PC-3 (cell line): ENCODE data around the gene PPIA.

Experiments used
- EZH2 ChIP-seq: fragments of 300-600 bp; sonication (generic); IDR thresholded peaks from one replicate; pipeline ENCODE4 v1.6.1; 2017; ENCODE audit warnings: antibody characterized with exemption, mild to moderate bottlenecking, low read length; ENCODE audit not compliant: unreplicated experiment
- TF ChIP-seq, protein P1 (sequence below): fragments of 300-600 bp; sonication (generic); conservative IDR thresholded peaks from 2 replicates; pipeline ENCODE4 v1.5.1; 2017; ENCODE audit warnings: antibody characterized with exemption, low read depth, mild to moderate bottlenecking, low read length

DNA sequence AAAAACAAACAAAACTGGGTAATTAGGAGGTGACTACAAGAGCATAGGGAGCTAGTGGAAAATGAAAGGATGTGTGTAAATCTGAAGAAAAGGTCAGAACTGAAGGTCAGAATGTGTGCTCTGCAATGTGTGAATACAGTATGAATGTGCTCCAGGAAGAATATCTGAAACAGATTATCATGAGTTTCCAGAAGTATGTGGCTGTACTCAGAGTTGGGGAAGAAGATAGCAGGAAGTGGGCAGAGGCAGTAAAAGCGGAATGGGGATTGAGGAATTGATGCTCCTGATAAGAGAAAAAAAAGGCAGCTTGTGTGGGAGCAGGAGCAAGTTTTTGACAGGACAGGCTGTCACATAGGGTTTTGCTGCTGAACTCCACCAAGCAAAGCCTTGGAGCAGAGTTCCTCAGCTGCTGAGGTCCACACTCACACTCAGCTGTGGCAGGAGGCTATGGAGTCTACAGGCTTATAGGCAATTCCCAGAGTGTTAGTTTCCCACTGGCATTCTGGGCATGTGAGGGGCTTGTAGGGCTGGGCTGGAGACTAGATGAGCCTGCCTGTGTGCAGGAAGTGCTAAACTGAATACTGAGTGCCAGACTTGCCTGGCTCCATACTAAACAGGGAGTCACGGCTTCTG is 28.5 kb downstream of the PPIA start:
- TF ChIP-seq EZH2, result no peak
- TF ChIP-seq, protein P1, sequence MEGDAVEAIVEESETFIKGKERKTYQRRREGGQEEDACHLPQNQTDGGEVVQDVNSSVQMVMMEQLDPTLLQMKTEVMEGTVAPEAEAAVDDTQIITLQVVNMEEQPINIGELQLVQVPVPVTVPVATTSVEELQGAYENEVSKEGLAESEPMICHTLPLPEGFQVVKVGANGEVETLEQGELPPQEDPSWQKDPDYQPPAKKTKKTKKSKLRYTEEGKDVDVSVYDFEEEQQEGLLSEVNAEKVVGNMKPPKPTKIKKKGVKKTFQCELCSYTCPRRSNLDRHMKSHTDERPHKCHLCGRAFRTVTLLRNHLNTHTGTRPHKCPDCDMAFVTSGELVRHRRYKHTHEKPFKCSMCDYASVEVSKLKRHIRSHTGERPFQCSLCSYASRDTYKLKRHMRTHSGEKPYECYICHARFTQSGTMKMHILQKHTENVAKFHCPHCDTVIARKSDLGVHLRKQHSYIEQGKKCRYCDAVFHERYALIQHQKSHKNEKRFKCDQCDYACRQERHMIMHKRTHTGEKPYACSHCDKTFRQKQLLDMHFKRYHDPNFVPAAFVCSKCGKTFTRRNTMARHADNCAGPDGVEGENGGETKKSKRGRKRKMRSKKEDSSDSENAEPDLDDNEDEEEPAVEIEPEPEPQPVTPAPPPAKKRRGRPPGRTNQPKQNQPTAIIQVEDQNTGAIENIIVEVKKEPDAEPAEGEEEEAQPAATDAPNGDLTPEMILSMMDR, result no peak
